HepG2 (cell line): ENCODE results near the gene TLCD1. TPM values are rescaled to one million over a fixed set of nuclear protein-coding genes. Genes with fewer than 3 reads are reported as not detected.

ENCODE experiments used
- BATF2 ChIP-seq: sonication (generic); formaldehyde crosslinking; IDR thresholded peaks from 2 replicates; pipeline ENCODE4 v1.8.0; 2022; ENCODE audit warnings: mild to moderate bottlenecking, missing genetic modification reagents, moderate library complexity
- CBX2 ChIP-seq, 2 experiments: fragments of 200-600 bp in 1 of 2; sonication (generic); formaldehyde crosslinking in 1 of 2; IDR thresholded peaks; 2 replicates each; pipeline versions ENCODE4 v1.7.0 to v1.8.1; 2018 to 2022; ENCODE audit warnings: low read depth in 2 of 2, low read length in 1 of 2, mild to moderate bottlenecking in 1 of 2, missing genetic modification reagents in 1 of 2
- E2F2 ChIP-seq: sonication (generic); formaldehyde crosslinking; IDR thresholded peaks from 2 replicates; pipeline ENCODE4 v1.4.0; 2020; ENCODE audit warnings: missing genetic modification reagents, borderline replicate concordance
- HINFP ChIP-seq: sonication (generic); formaldehyde crosslinking; IDR thresholded peaks from 2 replicates; pipeline ENCODE4 v1.4.0; 2020; ENCODE audit warnings: low read depth, mild to moderate bottlenecking, missing genetic modification reagents
- HNRNPLL ChIP-seq: fragments of 200-400 bp; formaldehyde crosslinking; IDR thresholded peaks from 2 replicates; pipeline ENCODE4 v1.6.1; 2017; ENCODE audit warnings: mild to moderate bottlenecking, low read depth, low read length; ENCODE audit not compliant: poor library complexity, severe bottlenecking
- MAZ ChIP-seq, 2 experiments: sonication (generic) in 1 of 2; formaldehyde crosslinking in 1 of 2; IDR thresholded peaks; 2 replicates each; pipeline versions ENCODE4 v1.5.0 to v1.6.1; 2012 to 2020; ENCODE audit warnings: low read depth in 2 of 2, mild to moderate bottlenecking in 2 of 2, borderline replicate concordance in 1 of 2, improper control_type of control experiment in 1 of 2, low read length in 1 of 2, missing genetic modification reagents in 1 of 2, moderate library complexity in 1 of 2
- MEIS2 ChIP-seq: sonication (generic); formaldehyde crosslinking; IDR thresholded peaks from 2 replicates; pipeline ENCODE4 v1.9.0; 2021; ENCODE audit warnings: mild to moderate bottlenecking, missing genetic modification reagents
- MTF1 ChIP-seq: sonication (generic); formaldehyde crosslinking; IDR thresholded peaks from 2 replicates; pipeline ENCODE4 v1.5.0; 2020; ENCODE audit warnings: missing genetic modification reagents
- POLR2A ChIP-seq, 2 experiments: IDR thresholded peaks; 2 replicates each; pipeline ENCODE4 v1.6.1; 2011; ENCODE audit warnings: low read depth in 2 of 2, low read length in 2 of 2, mild to moderate bottlenecking in 1 of 2, moderate library complexity in 1 of 2; ENCODE audit not compliant: insufficient read depth in 1 of 2
- POLR2AphosphoS2 ChIP-seq: IDR thresholded peaks from 2 replicates; pipeline ENCODE4 v1.6.1; 2011; ENCODE audit warnings: low read depth, low read length, improper control_type of control experiment
- PRPF4 ChIP-seq: fragments of 200-400 bp; formaldehyde crosslinking; IDR thresholded peaks from 2 replicates; pipeline ENCODE4 v1.6.1; 2016; ENCODE audit warnings: low read length, low read depth; ENCODE audit not compliant: poor library complexity, severe bottlenecking
- REXO4 ChIP-seq: sonication (generic); formaldehyde crosslinking; IDR thresholded peaks from 2 replicates; pipeline ENCODE4 v1.8.0; 2022; ENCODE audit warnings: missing genetic modification reagents, mild to moderate bottlenecking, borderline replicate concordance
- SMARCE1 ChIP-seq: fragments of 450-650 bp; IDR thresholded peaks from 2 replicates; pipeline ENCODE4 v1.6.1; 2017; ENCODE audit warnings: borderline replicate concordance
- SNAPC2 ChIP-seq: sonication (generic); formaldehyde crosslinking; IDR thresholded peaks from 2 replicates; pipeline ENCODE4 v1.8.1; 2022; ENCODE audit warnings: mild to moderate bottlenecking, missing genetic modification reagents
- USF2 ChIP-seq, 2 experiments: sonication (generic) in 1 of 2; formaldehyde crosslinking in 1 of 2; IDR thresholded peaks; 2 replicates each; pipeline versions ENCODE4 v1.5.1 to v1.6.1; 2011 to 2020; ENCODE audit warnings: borderline replicate concordance in 1 of 2, low read depth in 1 of 2, low read length in 1 of 2, mild to moderate bottlenecking in 1 of 2, missing genetic modification reagents in 1 of 2, moderate library complexity in 1 of 2
- ZEB1 ChIP-seq: IDR thresholded peaks from 2 replicates; pipeline ENCODE4 v1.6.1; 2012; ENCODE audit warnings: mild to moderate bottlenecking, low read depth, inconsistent platforms; ENCODE audit not compliant: insufficient replicate concordance
- ZIK1 ChIP-seq: sonication (generic); formaldehyde crosslinking; IDR thresholded peaks from 2 replicates; pipeline ENCODE4 v1.5.0; 2020; ENCODE audit warnings: mild to moderate bottlenecking, low read depth, missing genetic modification reagents, borderline replicate concordance
- ZNF121 ChIP-seq: sonication (generic); formaldehyde crosslinking; IDR thresholded peaks from 2 replicates; pipeline ENCODE4 v1.5.0; 2020; ENCODE audit warnings: mild to moderate bottlenecking, missing genetic modification reagents
- ZNF282 ChIP-seq: fragments of 450-650 bp; IDR thresholded peaks from 2 replicates; pipeline ENCODE4 v1.6.1; 2018; ENCODE audit not compliant: partially characterized antibody
- ZNF335 ChIP-seq: sonication (generic); formaldehyde crosslinking; IDR thresholded peaks from 2 replicates; pipeline ENCODE4 v1.4.0; 2020; ENCODE audit warnings: missing genetic modification reagents
- ZNF572 ChIP-seq: sonication (generic); formaldehyde crosslinking; IDR thresholded peaks from 2 replicates; pipeline ENCODE4 v1.5.1; 2020; ENCODE audit warnings: mild to moderate bottlenecking, missing genetic modification reagents
- ZNF713 ChIP-seq: sonication (generic); formaldehyde crosslinking; IDR thresholded peaks from 2 replicates; pipeline ENCODE4 v1.4.0; 2020; ENCODE audit warnings: mild to moderate bottlenecking, missing genetic modification reagents
- ZNF784 ChIP-seq: sonication (generic); formaldehyde crosslinking; IDR thresholded peaks from 2 replicates; pipeline ENCODE4 v1.5.1; 2020; ENCODE audit warnings: missing genetic modification reagents, mild to moderate bottlenecking, borderline replicate concordance
- polyA plus RNA-seq, 8 experiments: library from polyadenylated mRNA; depleted of rRNA in 3 of 8; stranded (reverse) in 7 of 8; unstranded in 1 of 8; fragments of >200 nt; fragmentation: Illumina TruSeq in 4 of 8; extraction: Trizol in 4 of 8; gene quantifications; 2 replicates each; pipeline versions ENCODE4 v1.2.1 to v1.2.3, GENCODE V29; 2011 to 2016; ENCODE audit warnings: low read depth in 4 of 8, missing spikeins in 1 of 8, mixed read lengths in 1 of 8; ENCODE audit not compliant: insufficient read depth in 1 of 8
- total RNA-seq, 5 experiments: library from RNA; depleted of rRNA; stranded (reverse); fragments of >200 nt; fragmentation: Illumina TruSeq; extraction: Trizol; gene quantifications; 2 replicates each; pipeline ENCODE4 v1.2.3, GENCODE V29; 2016; ENCODE audit warnings: low read depth in 1 of 5

TLCD1 gene
- total and polyA plus RNA-seq, 2 of the 13 experiments (the other 11 are each of a cell fraction or from before 2014, with no cell fraction given), result 14.9 to 19.6 TPM

- TF ChIP-seq PRPF4 (no peak), ZNF121 (no peak), POLR2AphosphoS2 (peak; percentile 67; the same call in 1 of the 2 replicates), ZIK1 (CRISPR knock-in tag) (no peak), MAZ (IDR thresholded peaks at IDR 0.05; ENCODE audit: borderline replicate concordance, low read depth, low read length) (no peak), MAZ (CRISPR knock-in tag; IDR thresholded peaks at IDR 0.05; ENCODE audit: low read depth) (no peak), ZNF282 (no peak), SMARCE1 (no peak), MTF1 (CRISPR knock-in tag) (no peak), ZNF335 (CRISPR knock-in tag) (no peak), BATF2 (CRISPR knock-in tag) (0 out of 2 replicates have a peak, but pooled peaks have one; percentile 0), POLR2A (IDR thresholded peaks at IDR 0.05; ENCODE audit: insufficient read depth in 1 of 2, low read depth in 2 of 2, low read length in 2 of 2) (peak in 1 of 2 experiments; percentile 2; a peak in 1 of 4 replicates), REXO4 (CRISPR knock-in tag) (no peak), E2F2 (CRISPR knock-in tag) (no peak), MEIS2 (CRISPR knock-in tag) (no peak), HINFP (no peak), SNAPC2 (CRISPR knock-in tag) (no peak), ZEB1 (no peak), ZNF713 (CRISPR knock-in tag) (no peak), ZNF784 (CRISPR knock-in tag) (no peak), CBX2 (IDR thresholded peaks at IDR 0.05; ENCODE audit: low read depth, low read length) (no peak), CBX2 (CRISPR knock-in tag; IDR thresholded peaks at IDR 0.05; ENCODE audit: low read depth) (no peak), ZNF572 (CRISPR knock-in tag) (0 out of 2 replicates have a peak, but pooled peaks have one; percentile 43), HNRNPLL (no peak), USF2 (IDR thresholded peaks at IDR 0.05; ENCODE audit: low read depth, low read length) (no peak), USF2 (CRISPR knock-in tag; IDR thresholded peaks at IDR 0.05; ENCODE audit: borderline replicate concordance) (no peak)
Observed at GRCh38 chr17:28745786-28746411, 19.9 kb upstream of the TLCD1 start (continued).
